ENCODE measurements around the gene NCAM1.
"Not testable (repeated sequence)": the region's sequence is repeated elsewhere in the genome, so short reads cannot be mapped to it uniquely, and the experiment has no call there.

Gene NCAM1

GRCh38 chr11:113022262-113022661 lies 61.0 kb downstream of the NCAM1 start:
- peak; percentile 40 for DNase-seq

DNA sequence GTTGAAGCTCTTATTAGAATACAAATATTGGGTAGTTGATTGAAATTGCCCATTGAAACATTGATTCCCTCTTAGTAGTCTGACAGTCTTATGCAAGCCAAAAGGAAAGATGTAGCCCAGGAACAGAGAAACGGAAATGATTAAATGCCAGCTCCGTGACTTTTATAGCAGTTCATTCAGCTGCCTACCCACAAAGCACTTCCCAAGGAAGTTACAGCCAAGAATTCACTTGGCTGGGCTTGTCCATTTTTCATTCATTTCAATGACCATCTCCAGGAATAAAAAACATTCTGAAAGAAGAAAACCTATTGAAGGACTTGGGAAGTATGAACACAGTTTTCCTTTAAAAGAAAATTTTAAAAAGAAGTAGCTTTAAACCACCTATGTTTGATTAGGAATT lies 62.0 kb downstream of the NCAM1 start:
- peak; percentile 29 for DNase-seq

GRCh38 chr11:113023986-113024385 lies 62.8 kb downstream of the NCAM1 start:
- no peak for DNase-seq

DNA sequence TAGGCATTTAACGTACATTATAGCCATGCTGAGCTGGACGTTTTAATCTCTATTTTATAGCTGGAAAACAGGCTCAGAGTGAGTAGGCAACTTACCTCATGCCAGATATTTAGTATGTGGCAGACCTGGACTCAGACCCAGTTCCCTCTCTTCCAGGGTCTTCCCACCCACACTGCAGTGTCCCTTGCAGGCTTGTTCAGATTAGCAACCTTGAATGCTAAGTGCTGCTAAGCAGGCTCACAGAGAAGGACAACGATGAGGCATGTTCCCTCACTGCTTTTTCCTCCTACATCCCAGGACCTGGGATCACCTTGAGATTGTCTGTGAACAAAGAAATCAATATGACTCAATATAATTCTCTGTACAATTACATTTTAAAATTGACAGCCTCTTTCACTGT lies 65.6 kb downstream of the NCAM1 start:
- DNase-seq, result no peak

- peak; percentile 61 for DNase-seq
Observed at GRCh38 chr11:113034576-113034975, 73.4 kb downstream of the NCAM1 start.

GRCh38 chr11:113035708-113036107 lies 74.5 kb downstream of the NCAM1 start:
- DNase-seq, result no peak

DNA sequence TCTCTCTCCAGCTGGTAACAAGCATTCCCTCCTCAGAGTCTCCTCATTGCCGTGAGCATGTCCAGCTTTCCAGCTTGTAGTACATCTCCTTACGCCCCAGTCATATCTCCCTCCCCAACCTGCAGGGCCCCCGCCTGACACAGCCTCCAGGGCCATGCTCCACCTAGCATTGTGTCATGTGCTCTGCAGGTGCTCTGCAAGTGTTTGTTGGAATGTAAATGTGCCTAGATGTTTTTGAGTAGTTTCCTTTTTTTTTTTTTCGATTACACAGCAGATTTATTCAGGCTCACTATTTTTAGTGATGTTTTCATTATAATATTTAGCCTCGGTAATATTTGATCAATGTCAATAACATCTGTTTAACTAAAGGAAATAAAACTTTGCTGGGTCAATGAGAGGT lies 82.5 kb downstream of the NCAM1 start:
- DNase-seq, result no peak

DNA sequence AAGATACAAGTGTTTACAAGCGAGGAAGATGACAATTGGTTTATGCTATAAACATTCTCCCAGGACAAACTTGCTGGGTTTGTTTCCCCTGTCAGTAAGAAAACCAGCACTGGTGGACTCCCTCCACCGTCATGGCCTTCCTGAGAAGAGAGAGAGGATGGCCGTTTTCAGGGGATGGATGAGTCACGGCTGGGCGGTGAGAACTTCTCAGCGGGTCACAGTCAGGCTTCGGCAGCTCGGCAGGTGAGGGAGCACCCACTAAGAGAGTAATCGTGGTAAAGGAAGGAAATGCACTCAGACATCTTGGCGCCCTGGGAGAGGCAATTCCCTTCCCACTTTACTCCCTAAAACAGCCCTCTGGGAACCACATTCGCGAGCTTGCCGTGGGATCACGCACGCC lies 83.9 kb downstream of the NCAM1 start:
- no peak for DNase-seq

DNA sequence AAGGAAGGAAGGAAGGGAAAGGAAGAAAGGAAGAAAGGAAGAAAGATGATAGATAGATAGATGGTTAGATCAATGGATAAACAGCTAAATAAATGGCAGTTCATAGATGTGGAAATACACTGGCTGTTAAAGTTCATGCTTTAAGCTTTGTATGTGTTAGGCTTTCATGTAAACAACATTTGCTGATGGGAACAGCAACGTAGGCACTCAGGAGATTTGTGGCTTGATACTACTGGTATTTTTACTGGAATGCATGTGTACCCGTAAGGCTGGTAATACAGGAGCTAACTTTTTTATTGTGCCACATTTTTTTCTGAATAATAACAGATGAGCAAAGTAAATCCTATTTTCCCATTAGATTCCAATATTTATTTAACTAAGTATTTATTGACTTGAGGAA lies 85.6 kb downstream of the NCAM1 start:
- DNase-seq, result no peak

DNA sequence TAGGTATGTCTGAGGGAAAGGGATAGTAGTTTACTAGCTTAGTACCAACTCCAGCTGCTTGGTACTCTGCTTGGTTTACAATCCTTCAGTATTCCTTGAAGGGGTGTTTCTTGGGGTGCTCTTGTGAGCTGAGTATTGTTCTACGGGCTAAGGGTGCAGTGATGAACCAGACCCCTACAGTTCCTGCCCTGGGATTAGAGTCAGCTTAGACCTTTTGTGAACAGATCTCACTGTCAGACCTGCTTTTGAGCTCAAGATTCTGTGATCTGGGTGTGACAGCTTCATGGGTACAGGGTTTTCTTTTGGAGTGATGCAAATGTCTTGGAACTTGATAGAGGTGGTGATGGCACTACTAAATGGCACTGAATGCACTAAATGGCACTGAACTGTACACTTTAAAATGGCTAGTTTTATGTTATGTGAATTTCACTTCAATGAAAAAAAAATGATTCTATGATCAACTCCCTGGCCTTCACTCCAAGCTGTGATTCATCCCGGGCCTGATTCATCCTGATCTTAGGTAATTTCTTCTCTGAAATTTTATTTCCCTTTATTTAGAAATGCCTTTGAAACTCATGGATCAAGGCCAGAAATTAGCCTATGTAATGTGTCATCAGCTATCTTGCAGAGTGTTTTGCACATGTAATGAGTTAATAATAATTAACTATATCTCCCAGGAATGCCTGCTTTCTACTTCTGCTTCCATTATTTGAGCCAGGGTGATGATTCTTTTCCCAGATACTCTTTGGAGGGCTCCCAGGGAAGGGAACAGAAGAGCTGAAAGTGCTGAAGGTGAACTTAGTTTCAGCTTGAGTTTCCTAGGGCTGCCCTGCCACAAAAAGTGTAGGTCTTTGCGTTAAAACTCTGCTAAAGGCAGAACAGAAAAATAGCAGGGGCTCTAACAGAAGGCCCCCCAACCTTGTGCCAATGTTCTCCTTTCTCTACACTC lies 87.9 kb downstream of the NCAM1 start:
- DNase-seq, result peak; percentile 31

GRCh38 chr11:113053042-113053441 lies 91.8 kb downstream of the NCAM1 start:
- not testable (repeated sequence) for DNase-seq

GRCh38 chr11:113057038-113057437 lies 95.8 kb downstream of the NCAM1 start:
- DNase-seq, result no peak

GRCh38 chr11:113059548-113059947 lies 98.3 kb downstream of the NCAM1 start:
- no peak for DNase-seq

DNA sequence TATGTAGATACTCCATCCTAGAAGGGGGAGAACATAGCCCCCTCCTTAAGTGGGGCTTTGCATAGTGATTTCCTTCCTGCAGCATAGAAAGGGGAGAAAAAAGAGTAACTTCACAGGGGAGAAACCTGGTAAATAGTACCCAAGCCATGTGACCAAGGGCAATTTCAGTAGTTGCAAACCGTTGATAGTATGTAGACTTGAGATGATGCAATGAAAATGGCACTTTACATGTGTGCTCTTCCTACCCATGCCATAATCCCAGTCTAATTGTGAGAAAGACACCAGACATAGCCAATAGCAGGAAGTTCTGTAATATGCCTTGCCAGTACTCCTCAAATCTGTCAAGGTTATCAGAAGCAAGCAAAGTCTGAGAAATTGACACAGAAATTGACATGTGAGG lies 104.1 kb downstream of the NCAM1 start:
- DNase-seq, result no peak

DNA sequence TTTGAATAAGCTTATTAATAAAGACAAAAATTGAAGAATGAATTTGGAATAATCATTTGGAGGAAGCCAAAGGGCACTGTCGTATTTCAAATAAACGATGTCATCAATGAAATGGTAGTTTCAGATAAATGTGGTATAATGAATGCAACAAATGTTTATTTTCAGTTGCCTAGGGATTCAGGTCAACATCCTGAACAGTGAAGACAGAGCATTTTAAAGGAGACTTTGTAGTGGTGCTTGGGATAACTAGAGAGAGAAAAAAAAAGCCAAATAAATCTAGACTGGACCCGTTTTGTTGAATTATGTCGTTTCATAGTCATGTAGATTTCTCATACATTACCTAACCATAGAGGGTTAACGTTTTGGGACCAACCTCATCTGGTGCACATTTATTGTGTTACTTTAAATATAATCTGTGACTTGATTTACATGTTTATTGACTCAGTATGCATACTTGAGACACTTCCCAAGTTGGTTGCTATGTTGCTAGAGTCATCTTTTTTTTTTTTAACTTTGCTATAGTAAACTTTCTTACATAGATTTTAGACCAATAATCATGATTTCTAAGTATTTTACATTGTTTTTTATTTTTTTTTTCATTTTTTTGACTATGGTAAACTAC lies 111.1 kb downstream of the NCAM1 start:
- DNase-seq, result no peak

- DNase-seq, result no peak
Observed at GRCh38 chr11:113073290-113073953, 112.2 kb downstream of the NCAM1 start.

GRCh38 chr11:113075586-113076095 lies 114.4 kb downstream of the NCAM1 start:
- no peak for DNase-seq

GRCh38 chr11:113077379-113077778 lies 116.2 kb downstream of the NCAM1 start:
- no peak for DNase-seq

GRCh38 chr11:113082341-113082955 lies 121.2 kb downstream of the NCAM1 start:
- DNase-seq, result no peak

DNA sequence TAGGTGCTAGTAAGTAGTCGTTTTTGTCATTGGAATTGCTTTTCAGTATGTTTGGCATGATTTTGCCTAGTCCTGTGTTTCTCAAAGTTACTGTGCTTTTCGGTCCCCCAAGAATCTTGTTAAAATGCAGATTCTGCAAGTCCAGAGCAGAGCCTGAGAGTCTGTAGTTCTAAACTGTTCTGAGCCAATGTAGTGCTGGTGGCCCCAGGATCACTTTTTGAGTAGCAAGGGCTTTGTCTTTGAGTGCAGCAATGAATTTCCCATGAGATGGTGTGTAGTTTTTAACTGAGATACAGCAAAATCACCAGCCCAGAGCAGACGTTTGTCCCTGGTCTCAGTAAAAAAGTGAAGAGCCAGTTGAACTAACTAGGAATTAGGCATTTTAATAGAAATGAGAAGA lies 122.4 kb downstream of the NCAM1 start:
- DNase-seq, result no peak

- no peak for DNase-seq
Observed at GRCh38 chr11:113084297-113084696, 123.1 kb downstream of the NCAM1 start.

- no peak for DNase-seq
Observed at GRCh38 chr11:113085446-113085845, 124.2 kb downstream of the NCAM1 start.

GRCh38 chr11:113087706-113088105 lies 126.5 kb downstream of the NCAM1 start:
- DNase-seq, result no peak

All from fibroblast of skin of back (primary cell).